HUES64 (cell line): ENCODE measurements around the gene ZNF268.

Source experiments
- H3K27ac ChIP-seq: 2 replicates; pipeline ENCODE4 v1.7.0; 2013; ENCODE audit warnings: low read depth, low read length, inconsistent platforms
- H3K27me3 ChIP-seq: 2 replicates; pipeline ENCODE4 v1.6.1; 2013; ENCODE audit warnings: mild to moderate bottlenecking, low read length; ENCODE audit not compliant: insufficient read depth
- H3K36me3 ChIP-seq: 2 replicates; pipeline ENCODE4 v1.6.1; 2013; ENCODE audit warnings: mild to moderate bottlenecking, low read length; ENCODE audit not compliant: insufficient read depth
- H3K4me1 ChIP-seq: 2 replicates; pipeline ENCODE4 v1.6.1; 2013; ENCODE audit warnings: mild to moderate bottlenecking, low read length, moderate library complexity; ENCODE audit not compliant: insufficient read depth
- H3K4me3 ChIP-seq: 2 replicates; pipeline ENCODE4 v1.5.1; 2013; ENCODE audit warnings: mild to moderate bottlenecking, low read length, moderate library complexity
- H3K9ac ChIP-seq: 2 replicates; pipeline ENCODE4 v1.6.1; 2013; ENCODE audit warnings: mild to moderate bottlenecking, low read depth, low read length
- H3K9me3 ChIP-seq: 2 replicates; pipeline ENCODE4 v1.6.1; 2013; ENCODE audit warnings: low read depth, low read length; ENCODE audit not compliant: insufficient read depth
- whole genome bisulfite sequencing: fragments of 150-250, 120-280 bp; methylation state at CpG from one replicate; pipeline ENCODE4 v1.1.7; 2013; ENCODE audit warnings: missing lambda C conversion rate; 5-methylcytosine and 5-hydroxymethylcytosine counted together

The ZNF268 gene

GRCh38 chr12:133264173-133264572, 82.9 kb downstream of the ZNF268 start:
- Histone ChIP-seq H3K36me3 (no peaks in the 10 kb centered on the region), H3K4me3 (no peak overlapping the region), H3K27ac (no peak overlapping the region), H3K9me3 (peaks cover 10% of the 10 kb centered on the region; the same call in 1 of the 2 replicates), H3K9ac (no peak overlapping the region), H3K27me3 (no peaks in the 10 kb centered on the region), H3K4me1 (no peaks in the 10 kb centered on the region)
- WGBS, result 91% methylated on average over 33 of the region's 33 CpGs
